ENCODE results near the gene CDH5. TPM values are rescaled to one million over a fixed set of nuclear protein-coding genes. Genes with fewer than 3 reads are reported as not detected.

CDH5 gene
- total and polyA plus RNA-seq, 4 donors, result 29.9 to 196 (median 81.1) TPM

GRCh38 chr16:66439051-66439730 is 72.7 kb downstream of the CDH5 start:
- H3K4me3 ChIP-seq, result no peak overlapping the region
- no peak for DNase-seq
- 88 to 91% methylated on average over 5 of the region's 5 CpGs for WGBS, 2 donors
- H3K36me3 ChIP-seq (ENCODE audit: control insufficient read depth in 4 of 4, insufficient read depth in 4 of 4, low read length in 4 of 4), result no peaks in the 10 kb centered on the region
- no peak overlapping the region for H3K9ac ChIP-seq (ENCODE audit: insufficient read depth in 1 of 2, low read length in 2 of 2)
- TF ChIP-seq CTCF (IDR thresholded peaks at IDR 0.05; ENCODE audit: control extremely low read depth, extremely low read depth), result no peak
- no peak overlapping the region for H3K27ac ChIP-seq (ENCODE audit: low read depth in 1 of 2, low read length in 1 of 2)
- ATAC-seq (ENCODE audit: insufficient read depth, low FRiP score), result no peak
- no peaks in the 10 kb centered on the region for H3K27me3 ChIP-seq (ENCODE audit: control insufficient read depth in 3 of 3, insufficient read depth in 3 of 3, low read length in 2 of 3)
- no peaks in the 10 kb centered on the region for H3K4me1 ChIP-seq (ENCODE audit: control insufficient read depth in 5 of 5, insufficient read depth in 5 of 5, low read length in 5 of 5)
- no peaks in the 10 kb centered on the region for H3K9me3 ChIP-seq (ENCODE audit: control insufficient read depth in 4 of 4, insufficient read depth in 3 of 4, low read length in 3 of 4)

- Histone ChIP-seq H3K4me1 (ENCODE audit: control insufficient read depth in 5 of 5, insufficient read depth in 5 of 5, low read length in 5 of 5) (no peaks in the 10 kb centered on the region), H3K9me3 (ENCODE audit: control insufficient read depth in 4 of 4, insufficient read depth in 3 of 4, low read length in 3 of 4) (no peaks in the 10 kb centered on the region), H3K27ac (ENCODE audit: low read depth in 1 of 2, low read length in 1 of 2) (no peak overlapping the region), H3K4me3 (no peak overlapping the region), H3K9ac (ENCODE audit: insufficient read depth in 1 of 2, low read length in 2 of 2) (no peak overlapping the region), H3K27me3 (ENCODE audit: control insufficient read depth in 3 of 3, insufficient read depth in 3 of 3, low read length in 2 of 3) (no peaks in the 10 kb centered on the region), H3K36me3 (ENCODE audit: control insufficient read depth in 4 of 4, insufficient read depth in 4 of 4, low read length in 4 of 4) (no peaks in the 10 kb centered on the region)
- DNase-seq (no peak), ATAC-seq (ENCODE audit: insufficient read depth, low FRiP score) (no peak)
- TF ChIP-seq CTCF (IDR thresholded peaks at IDR 0.05; ENCODE audit: control extremely low read depth, extremely low read depth), result no peak
- WGBS, 2 donors, result 89 to 95% methylated on average over 10 of the region's 10 CpGs
These were observed 73.8 kb downstream of the CDH5 start for GRCh38 chr16:66440271-66440802.

GRCh38 chr16:66440970-66441369 is 74.5 kb downstream of the CDH5 start:
- Histone ChIP-seq H3K4me1 (ENCODE audit: control insufficient read depth in 5 of 5, insufficient read depth in 5 of 5, low read length in 5 of 5) (no peaks in the 10 kb centered on the region), H3K36me3 (ENCODE audit: control insufficient read depth in 4 of 4, insufficient read depth in 4 of 4, low read length in 4 of 4) (no peaks in the 10 kb centered on the region), H3K27me3 (ENCODE audit: control insufficient read depth in 3 of 3, insufficient read depth in 3 of 3, low read length in 2 of 3) (no peaks in the 10 kb centered on the region), H3K9ac (ENCODE audit: insufficient read depth in 1 of 2, low read length in 2 of 2) (no peak overlapping the region), H3K9me3 (ENCODE audit: control insufficient read depth in 4 of 4, insufficient read depth in 3 of 4, low read length in 3 of 4) (no peaks in the 10 kb centered on the region), H3K4me3 (no peak overlapping the region), H3K27ac (ENCODE audit: low read depth in 1 of 2, low read length in 1 of 2) (no peak overlapping the region)
- WGBS, 2 donors, result 94 to 96% methylated on average over 11 of the region's 11 CpGs
- ATAC-seq (ENCODE audit: insufficient read depth, low FRiP score) (no peak), DNase-seq (no peak)
- TF ChIP-seq CTCF (IDR thresholded peaks at IDR 0.05; ENCODE audit: control extremely low read depth, extremely low read depth), result no peak
